Loucy (cell line): ENCODE results near the gene ATP6V0E2.

Experiments
- EZH2phosphoT487 ChIP-seq: fragments of 200-600 bp; IDR thresholded peaks from 2 replicates; pipeline ENCODE4 v1.6.1; 2018; ENCODE audit warnings: antibody characterized with exemption, mild to moderate bottlenecking, moderate library complexity, borderline replicate concordance
- TF ChIP-seq, protein P1 (sequence below): fragments of 200-600 bp; sonication (generic); conservative IDR thresholded peaks from 2 replicates; pipeline ENCODE4 v1.5.1; 2014; ENCODE audit warnings: mild to moderate bottlenecking, antibody characterized with exemption, low read length

DNA sequence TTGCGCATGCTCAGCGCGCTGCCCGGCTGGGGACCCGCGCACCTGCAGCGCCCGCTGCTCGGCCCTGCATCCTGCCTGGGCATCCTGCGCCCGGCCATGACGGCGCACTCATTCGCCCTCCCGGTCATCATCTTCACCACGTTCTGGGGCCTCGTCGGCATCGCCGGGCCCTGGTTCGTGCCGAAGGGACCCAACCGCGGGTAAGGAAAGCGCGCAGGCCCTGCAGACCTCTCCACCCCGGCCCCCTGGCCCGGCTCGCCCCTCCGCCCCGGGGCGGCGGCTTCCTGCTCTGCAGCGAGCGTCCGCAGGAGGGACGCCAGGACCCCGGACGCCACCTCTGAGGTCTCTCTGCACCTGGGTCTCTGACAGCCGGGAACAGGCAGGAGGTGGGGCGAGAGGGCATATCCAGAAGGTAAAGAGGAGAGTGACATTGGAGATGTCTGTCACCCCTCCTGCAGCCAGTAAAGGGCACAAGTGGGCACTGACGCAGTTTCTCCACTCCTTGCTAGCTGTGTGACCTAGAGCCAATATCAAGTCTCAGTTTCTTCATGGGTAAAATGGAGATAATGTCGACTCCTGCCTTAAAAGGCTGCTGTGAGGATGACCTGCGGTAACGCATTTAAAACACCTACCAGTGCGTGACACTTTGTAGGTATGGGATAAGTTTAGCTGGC lies 338 bp downstream of the ATP6V0E2 start:
- TF ChIP-seq, protein P1, sequence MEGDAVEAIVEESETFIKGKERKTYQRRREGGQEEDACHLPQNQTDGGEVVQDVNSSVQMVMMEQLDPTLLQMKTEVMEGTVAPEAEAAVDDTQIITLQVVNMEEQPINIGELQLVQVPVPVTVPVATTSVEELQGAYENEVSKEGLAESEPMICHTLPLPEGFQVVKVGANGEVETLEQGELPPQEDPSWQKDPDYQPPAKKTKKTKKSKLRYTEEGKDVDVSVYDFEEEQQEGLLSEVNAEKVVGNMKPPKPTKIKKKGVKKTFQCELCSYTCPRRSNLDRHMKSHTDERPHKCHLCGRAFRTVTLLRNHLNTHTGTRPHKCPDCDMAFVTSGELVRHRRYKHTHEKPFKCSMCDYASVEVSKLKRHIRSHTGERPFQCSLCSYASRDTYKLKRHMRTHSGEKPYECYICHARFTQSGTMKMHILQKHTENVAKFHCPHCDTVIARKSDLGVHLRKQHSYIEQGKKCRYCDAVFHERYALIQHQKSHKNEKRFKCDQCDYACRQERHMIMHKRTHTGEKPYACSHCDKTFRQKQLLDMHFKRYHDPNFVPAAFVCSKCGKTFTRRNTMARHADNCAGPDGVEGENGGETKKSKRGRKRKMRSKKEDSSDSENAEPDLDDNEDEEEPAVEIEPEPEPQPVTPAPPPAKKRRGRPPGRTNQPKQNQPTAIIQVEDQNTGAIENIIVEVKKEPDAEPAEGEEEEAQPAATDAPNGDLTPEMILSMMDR, result no peak
- TF ChIP-seq EZH2phosphoT487, result no peak
